NCI-H2171 treated with DMSO at 0.1 percent for 48 hours (cell line): ENCODE results near the gene DHRS11.
"Not testable (repeated sequence)": the region's sequence is repeated elsewhere in the genome, so short reads cannot be mapped to it uniquely, and the experiment has no call there.

Experiments
- DNase-seq: peaks from one replicate; lab custom pipeline; 2025; lab: John Stamatoyannopoulos, UW

The DHRS11 gene

DNA sequence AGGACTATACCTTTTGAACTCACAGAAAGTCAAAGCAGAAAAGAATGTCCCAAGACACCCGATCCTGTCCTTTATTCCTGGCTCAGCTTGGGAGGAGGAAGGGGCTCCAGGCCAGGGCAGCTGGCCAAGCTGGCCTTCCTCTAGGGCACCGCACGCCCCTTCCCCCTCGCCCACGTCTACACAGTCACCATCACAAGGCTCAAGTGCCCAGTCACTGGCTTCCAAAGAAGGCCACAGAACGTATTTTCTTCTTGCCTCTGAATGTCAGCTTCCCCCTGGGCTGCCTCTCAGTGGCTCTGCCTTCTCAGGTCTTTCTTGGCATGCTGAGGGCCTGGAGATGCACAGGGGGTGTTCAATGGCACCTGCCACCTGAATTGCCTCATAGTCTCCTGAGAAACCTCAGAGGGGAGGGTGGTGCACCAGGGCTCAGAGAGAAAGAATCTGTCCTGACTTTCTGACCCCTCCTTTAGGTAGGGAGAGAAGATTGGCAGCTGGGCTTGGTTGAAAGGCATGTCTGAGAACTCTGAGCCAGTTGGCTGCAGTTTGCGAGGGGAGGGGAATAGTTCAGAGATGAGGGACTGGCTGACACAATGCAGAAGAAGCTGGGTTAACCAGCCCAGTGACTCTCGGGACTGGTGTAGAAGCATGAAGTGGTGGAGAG, 2.1 kb downstream of the DHRS11 start:
- no peak for DNase-seq

DNA sequence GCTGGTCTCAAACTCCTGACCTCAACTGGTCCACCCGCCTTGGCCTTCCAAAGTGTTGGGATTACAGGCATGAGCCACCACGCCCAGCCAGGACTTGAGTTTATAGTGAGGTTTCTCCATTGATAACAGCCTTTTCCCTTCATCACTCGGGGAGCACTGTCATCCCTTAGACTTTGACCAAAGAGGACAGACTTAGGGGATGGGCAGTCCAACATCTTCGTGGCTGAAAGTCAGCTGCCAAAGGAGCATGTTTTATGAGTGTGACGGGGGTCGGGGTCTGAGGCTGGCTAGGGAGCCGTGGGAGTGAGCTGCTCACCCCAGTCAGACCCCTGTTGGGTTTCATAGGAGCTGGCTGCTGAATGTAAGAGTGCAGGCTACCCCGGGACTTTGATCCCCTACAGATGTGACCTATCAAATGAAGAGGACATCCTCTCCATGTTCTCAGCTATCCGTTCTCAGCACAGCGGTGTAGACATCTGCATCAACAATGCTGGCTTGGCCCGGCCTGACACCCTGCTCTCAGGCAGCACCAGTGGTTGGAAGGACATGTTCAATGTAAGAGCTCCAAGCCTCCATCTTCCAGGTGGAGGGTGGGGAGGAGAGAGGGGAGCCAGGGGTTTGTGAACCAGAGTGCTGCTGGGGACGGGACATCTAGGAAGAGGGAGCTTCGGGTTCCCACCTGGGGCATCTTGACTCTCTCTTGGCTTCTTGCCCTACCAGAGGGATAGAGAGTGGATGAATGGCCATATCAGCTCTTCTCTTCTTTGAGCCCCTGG, 3.1 kb downstream of the DHRS11 start:
- no peak for DNase-seq

DNA sequence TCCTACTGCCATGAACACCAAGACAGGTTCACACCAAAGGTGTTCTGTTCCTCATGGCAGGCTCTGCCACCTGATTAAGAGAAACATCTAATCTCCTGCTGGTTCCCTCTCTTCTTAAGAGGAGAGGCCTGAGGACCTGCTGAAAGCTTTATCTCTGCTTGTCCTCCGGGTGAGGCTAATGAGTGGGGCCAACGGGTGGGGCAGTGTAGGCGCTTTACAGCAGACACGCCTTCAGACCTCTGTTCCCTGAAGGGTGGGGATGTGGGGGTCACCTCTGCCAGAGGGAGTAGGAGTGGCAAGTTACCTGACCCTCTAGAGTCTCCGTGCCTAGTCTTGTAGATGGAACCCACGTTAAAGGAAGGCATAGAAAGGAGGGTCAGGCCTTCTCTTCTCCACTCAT, 5.5 kb downstream of the DHRS11 start:
- no peak for DNase-seq

DNA sequence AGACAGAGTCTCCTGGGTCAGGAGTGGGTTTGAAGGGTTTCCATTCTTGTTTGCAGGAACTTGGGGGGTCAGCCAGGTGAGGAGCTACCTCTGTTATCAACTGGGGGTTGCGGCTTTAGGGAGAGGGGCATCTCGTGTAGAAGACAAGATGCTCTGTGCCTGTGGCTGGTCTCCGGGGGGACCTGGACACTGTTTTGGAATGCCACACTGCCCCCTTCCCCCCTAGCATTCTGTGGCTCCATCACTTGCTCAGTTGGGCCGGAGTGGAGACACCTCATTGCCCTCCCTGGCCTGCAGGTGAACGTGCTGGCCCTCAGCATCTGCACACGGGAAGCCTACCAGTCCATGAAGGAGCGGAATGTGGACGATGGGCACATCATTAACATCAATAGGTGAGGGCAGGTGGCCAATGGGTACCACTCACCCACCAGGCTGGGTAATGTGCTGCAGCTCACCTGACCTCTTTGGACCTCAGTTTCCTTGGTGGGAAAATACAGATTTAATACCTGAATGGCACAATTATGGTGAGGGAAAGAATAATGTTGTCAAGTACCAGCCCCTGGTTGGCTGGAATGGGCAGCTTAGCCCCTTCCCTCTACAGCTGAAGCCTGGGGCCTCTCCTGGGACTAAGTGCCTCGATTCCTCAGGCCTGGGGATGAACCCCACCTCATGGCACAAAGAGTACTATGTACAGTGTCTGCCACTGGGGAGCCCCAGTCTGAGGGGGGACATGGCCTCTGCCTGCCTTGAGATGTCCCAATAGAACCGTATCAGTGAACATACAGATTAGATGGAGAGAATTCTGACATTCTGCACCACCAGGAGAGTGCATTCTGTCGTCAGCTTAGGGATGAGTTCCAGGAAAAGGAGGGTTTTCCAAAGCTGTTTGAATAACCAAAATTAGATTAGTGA, 6.4 kb downstream of the DHRS11 start:
- no peak for DNase-seq

DNA sequence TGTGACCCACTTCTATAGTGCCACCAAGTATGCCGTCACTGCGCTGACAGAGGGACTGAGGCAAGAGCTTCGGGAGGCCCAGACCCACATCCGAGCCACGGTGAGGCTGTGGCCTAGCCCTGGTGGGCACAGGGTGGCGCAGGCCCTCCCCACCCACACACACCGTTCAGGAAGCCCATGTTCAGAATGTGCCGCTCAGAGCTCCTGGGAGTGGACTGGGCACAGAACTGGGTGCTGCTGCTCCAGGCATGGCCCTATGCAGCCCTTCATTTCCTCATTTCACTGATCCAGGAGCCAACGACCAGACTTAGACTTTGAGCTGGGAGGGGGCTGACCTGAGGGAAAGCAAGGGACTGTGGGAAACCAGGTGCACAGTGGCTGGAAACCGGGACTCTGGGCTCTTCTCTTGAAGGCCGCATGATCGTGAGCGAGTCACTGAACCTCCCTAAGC, 7.3 kb downstream of the DHRS11 start:
- no peak for DNase-seq

DNA sequence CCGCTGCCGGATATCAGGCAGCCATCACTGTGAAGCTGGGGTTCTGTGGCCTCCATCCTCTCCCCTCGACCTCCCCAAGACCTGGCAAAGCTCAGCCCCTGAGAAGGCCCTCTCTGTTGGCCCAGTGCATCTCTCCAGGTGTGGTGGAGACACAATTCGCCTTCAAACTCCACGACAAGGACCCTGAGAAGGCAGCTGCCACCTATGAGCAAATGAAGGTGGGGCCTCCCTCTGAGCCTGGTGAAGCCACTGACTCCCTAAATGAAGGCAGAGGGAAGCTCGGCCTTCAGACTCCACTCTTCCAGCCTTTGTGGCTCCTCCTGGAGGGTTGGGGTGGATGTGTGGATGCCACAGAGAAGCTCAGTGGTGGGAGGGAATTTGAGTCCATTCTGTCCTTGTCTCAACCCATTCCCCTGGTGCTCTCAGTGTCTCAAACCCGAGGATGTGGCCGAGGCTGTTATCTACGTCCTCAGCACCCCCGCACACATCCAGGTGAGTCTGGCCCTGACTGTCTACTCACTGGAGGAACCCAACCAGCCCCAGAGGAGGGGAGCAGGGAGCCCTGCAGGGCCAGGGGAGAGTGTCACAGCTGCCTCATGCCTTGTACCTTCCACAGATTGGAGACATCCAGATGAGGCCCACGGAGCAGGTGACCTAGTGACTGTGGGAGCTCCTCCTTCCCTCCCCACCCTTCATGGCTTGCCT, 8.0 kb downstream of the DHRS11 start:
- no peak for DNase-seq

DNA sequence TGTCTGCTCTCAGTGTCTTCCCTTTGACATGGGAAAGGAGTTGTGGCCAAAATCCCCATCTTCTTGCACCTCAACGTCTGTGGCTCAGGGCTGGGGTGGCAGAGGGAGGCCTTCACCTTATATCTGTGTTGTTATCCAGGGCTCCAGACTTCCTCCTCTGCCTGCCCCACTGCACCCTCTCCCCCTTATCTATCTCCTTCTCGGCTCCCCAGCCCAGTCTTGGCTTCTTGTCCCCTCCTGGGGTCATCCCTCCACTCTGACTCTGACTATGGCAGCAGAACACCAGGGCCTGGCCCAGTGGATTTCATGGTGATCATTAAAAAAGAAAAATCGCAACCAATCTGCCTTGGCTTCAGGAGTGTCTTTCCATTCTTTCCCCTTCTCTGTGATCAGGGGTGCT, 8.8 kb downstream of the DHRS11 start:
- DNase-seq: no peak

DNA sequence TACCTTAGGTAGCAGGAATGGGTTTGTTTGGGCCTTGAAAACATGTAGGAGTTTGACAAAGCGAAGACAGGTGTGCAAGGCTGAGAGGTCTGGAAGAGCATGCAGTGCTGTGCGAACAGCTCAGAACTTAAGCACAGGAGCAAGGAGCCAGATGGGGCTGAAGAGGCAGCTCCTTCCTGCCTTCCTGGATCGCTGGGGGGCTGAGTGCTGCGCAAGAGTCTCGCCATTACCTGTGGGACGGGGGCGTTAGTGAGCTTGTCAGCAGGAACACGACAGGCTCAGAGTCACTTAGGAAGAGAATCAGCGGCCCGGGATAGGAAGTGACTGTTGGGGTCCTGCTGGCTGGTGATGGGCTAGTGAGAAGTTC, 9.2 kb downstream of the DHRS11 start:
- DNase-seq: peak; percentile 76

DNA sequence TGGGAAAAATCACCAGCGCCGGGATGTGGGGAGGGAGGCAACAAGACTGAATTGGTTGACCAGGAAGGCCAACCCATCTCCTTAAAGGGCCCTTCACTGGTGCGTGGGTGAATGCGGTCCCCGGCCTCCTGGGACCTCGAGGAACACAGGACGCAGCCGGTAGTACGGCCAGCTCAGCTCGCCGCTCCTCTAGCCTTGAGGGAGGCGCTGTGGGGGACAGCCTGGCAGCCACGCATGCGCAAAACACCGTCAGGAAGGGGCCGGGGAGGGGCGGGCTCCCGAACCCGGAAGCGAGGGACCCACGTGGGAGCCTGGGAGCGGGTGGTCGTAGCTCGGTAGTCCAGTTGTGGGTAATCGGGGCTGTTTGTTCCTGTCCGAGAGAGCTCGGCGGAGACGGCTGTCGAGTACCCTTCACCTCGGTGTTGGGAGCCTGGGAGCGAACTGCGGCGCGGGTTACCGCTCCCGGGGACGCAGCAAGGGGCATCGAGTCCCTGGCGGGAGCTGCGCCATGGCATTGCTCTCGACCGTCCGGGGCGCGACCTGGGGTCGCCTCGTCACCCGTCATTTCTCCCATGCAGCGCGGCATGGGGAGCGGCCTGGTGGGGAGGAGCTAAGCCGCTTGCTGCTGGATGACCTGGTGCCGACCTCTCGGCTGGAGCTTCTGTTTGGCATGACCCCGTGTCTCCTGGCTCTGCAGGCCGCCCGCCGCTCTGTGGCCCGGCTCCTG, 9.8 kb downstream of the DHRS11 start, which contains the start of gene MRM1:
MRM1 (plus strand) TSS at position 281 of the 727 bp plus-strand sequence; CDS start at position 509, 228 bp downstream.
- DNase-seq: peak; percentile 82

DNA sequence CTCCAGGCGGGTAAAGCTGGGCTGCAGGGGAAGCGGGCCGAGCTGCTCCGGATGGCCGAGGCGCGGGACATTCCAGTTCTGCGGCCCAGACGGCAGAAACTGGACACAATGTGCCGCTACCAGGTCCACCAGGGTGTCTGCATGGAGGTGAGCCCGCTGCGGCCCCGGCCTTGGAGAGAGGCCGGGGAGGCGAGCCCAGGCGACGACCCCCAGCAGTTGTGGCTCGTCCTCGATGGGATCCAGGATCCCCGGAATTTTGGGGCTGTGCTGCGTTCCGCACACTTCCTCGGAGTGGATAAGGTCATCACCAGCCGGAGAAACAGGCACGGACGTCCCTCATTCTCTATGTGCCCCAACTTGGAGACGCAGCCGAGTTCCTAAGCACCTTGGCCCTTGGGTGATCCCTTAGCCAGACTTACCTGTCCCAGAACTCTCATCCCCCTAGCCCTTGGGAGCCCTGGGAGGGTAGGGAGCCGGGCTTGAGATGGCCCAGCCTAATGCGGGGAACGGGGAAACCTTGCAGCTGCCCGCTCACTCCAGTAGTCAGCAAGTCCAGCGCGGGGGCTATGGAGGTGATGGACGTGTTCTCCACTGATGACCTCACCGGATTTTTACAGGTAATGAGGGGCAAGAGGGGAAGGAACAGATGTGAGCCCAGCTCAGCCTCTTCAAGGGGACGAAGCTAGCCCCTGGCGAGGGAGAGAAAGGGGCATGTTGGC, 10.5 kb downstream of the DHRS11 start:
- DNase-seq: peak; percentile 2

DNA sequence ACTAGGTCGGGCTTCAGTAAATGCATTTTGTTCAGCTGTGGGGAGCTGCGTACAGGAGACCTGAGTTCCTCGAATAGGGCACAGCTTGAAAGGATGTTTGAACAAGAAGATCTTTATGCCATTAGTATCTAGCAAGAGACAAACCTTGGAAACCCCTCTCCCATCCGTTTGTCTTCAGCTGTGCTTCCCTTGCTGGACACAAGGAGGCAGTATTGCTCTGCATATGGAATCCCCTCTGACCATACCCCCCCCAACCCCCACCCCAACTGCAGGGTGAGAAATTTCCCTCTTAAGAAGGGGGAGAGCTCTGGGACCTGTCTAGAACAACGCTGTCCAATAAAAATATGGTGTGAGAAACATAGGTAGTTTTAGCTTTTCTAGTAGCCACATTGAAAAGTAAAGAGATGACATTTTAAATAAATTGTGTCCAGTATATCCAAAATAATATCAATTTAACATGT, 11.3 kb downstream of the DHRS11 start:
- DNase-seq: peak; percentile 66

DNA sequence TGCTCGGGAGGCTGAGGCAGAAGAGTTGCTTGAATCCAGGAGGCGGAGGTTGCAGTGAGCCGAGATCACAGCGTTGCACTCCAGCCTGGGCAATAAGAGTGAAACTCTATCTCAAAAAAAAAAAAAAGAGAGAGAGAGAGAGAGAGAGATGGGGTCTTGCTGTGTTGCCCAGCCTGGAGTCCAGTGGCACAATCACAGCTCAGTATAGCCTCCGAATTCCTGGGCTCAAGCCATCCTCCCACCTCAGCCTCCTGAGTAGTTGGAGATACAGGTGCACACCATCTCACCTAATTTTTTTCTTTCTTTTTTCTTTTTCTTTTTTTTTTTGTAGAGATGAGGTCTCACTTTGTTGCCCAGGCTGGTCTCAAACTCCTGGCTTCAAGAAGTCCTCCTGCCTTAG, 13.3 kb downstream of the DHRS11 start:
- not testable (repeated sequence) for DNase-seq

DNA sequence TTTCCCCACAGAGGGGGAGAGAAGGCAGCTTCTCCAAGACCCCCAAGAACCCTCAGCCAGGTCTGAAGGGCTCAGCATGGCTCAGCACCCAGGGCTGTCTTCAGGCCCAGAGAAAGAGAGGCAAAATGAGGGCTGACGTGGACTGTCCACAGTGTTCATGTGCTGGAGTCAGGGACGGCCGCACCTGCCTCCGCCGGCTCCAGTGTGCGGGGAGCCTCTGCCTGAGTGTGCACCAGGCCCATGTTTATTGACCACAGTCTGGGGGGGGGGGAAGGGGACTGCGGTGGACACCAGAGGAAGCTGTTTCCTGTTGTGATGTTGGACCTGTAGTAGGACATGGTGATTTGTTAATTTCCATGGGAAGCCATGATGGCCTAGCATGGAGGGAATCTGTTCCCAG, 16.6 kb downstream of the DHRS11 start:
- no peak for DNase-seq

DNA sequence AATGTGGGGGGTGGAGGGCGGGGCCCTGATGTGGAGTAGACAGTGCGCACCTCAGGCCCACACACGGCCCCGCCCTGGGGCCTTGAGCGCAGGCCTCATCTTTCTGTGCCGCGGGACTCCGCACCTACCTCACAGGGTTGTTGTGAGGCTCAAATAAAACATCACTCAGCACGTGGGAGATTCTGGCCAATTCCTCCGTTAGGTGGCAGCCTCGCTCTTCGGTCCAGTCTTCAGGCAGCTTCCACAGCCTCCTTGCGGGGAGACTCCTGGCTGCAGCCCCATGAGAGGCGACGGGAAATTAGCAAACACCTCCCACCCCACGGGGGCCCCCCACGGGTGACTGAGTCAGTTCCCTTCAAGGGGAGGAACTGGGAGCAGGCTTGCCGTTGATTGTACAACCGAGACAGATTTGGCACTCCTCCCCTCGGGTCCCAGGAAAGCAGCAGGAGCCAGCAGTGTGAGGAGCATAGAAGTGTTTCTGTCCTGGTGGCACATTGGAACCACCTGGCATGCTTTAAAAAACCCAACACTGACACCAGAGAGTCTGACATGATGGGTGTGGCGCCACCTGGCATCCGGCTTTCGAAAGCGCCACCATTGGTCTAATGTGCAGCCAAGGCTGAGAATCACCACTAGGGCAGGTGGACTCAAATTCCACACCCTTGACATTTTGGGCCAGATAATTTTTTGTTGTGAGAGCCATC, 17.3 kb downstream of the DHRS11 start:
- DNase-seq: peak; percentile 93

DNA sequence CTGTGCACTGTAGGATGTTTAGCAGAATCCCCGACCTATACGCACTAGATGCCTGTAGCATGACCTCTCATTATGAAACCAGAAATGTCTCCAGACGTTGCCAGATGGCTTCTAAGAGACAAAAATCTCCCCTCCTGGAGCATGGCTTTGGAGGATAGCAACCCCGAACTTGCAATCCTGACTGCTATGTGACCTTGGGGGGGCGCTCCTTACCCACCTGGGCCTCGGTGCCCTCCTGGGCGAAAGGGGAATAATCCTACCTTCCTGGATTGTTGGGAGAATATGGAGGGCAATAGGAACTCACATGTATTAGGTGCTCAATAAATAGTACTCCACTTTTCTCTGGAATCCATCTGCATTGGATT, 17.8 kb downstream of the DHRS11 start:
- no peak for DNase-seq

DNA sequence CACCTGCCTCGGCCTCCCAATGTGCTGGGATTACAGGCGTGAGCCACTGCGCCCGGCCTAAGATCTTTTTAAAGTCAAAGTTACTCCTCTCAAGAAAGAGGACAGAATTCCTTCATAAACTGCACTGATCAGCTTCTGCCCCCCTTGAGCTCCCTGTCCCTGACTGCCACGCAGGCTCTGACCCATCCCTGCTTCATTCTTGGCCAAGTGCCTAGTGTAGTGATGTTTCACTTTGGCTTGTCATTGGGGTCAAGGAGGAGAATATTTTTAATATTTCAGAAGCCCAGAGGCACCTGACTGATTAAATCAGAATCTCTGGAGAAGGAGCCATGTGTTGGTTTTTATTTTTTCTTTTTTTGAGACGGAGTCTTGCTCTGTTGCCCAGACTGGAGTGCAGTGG, 18.8 kb downstream of the DHRS11 start:
- no peak for DNase-seq

DNA sequence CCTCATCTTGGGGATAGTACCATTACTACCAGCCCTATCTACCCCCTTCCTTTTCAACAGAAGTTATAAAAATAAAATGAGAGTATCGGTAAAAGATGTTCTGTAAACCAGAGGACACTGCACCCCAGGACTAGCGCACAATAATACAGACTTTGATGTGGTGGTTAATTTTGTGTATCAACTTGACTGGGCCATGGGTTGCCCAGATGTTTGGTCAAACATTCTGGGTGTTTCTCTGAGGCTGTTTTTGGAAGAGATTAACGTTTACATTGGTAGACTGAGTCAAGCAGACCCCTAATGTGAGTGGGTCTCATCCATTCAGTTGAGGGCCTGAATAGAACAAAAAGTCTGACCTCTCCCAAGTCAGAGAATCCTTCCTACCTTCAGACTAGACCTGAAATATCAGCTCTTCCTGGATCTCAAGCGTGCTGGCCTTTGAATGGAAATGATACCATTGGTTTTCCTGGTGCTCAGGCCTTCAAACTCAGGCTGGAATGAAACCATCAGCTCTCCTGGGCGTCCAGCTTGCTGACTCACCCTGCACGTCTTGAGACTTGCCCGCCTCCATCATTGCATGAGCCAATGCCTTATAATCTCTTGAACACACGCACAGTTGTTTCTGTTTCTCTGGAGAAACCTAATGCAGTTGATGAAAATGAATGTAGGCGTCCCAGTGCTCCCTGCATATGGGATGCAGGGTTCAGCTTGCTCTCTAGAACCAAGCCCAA, 19.8 kb downstream of the DHRS11 start:
- no peak for DNase-seq

DNA sequence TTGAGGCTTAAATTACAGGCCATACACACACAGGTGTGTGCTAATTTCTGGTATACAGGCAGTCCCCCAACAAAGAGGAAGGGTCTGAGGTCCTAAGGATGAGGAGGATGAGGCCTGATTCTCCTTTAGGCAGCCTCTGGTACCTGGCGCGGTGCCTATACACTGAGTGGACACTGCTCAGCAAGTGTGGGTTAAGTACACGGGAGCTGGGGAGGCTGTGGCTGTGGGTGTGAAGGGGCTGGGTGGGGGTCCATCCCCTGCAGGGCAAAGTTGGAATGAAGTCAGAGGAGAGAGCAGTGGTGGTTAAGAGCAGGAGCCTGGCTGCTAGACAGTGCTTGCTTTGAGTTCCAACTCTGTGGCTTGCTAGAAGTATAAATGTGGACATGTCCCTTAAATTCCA, 20.6 kb downstream of the DHRS11 start:
- DNase-seq: no peak

DNA sequence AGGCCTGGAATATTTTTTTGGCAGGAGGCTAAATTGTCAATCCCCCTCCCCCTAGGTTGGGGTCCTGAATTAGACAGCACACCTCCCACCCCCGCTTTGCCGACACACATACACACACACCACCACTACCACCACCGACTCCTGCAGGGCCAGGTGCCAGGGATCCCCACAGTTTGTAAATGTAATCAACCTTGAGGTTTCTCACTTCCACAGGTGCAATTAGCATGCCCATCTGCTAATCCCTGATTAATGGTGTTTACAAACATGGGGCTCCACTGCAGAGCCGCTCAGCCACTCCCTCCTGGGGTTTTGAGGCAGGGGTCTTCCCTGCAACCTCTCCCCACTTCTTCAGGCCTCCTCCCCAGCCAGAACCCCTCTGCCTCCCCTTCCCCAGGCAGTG, 21.5 kb downstream of the DHRS11 start:
- peak; percentile 47 for DNase-seq
